IMR-90 (cell line): ENCODE data around the gene GRM4. TPM values are rescaled to one million over a fixed set of nuclear protein-coding genes. Genes with fewer than 3 reads are reported as not detected.

Experiments used
- ATAC-seq: fragments of 200-7000 bp; cut with Tn5 transposase; 2 replicates; pipeline ENCODE4 v1.9.1; 2020; ENCODE audit warnings: low read depth, mild to moderate bottlenecking, moderate library complexity
- BruUV-seq: library from RNA; stranded (reverse); fragments of 400-500 nt; replicated peaks from 2 replicates; lab custom pipeline; 2021; lab: Mats Ljungman, UMichigan
- CTCF ChIA-PET: fragments of 300-600 bp; formaldehyde crosslinking; extraction: SDS; loops from one replicate; lab custom pipeline; 2021; ENCODE audit warnings: antibody characterized with exemption; lab: Yijun Ruan, JAX
- POLR2A ChIA-PET: fragments of 300-600 bp; sonication (Branson Sonifier 250); formaldehyde crosslinking; loops from one replicate; lab custom pipeline; 2022; ENCODE audit warnings: antibody characterized with exemption; ENCODE audit not compliant: unreplicated experiment; lab: Charles Lee
- DNase-seq: peaks from one replicate; pipeline ENCODE4 v3.0.0; 2013
- H2AFZ ChIP-seq: replicated peaks from 2 replicates; pipeline ENCODE3; 2013; ENCODE audit warnings: low read length, mild to moderate bottlenecking; ENCODE audit not compliant: poor library complexity
- H2AK5ac ChIP-seq: 2 replicates; pipeline ENCODE4 v1.6.1; 2013; ENCODE audit warnings: low read depth, low read length, inconsistent platforms
- H2AK9ac ChIP-seq: replicated peaks from 2 replicates; pipeline ENCODE3; 2013; ENCODE audit warnings: mild to moderate bottlenecking, low read depth, low read length, moderate library complexity; ENCODE audit not compliant: poor library complexity
- H2BK120ac ChIP-seq: 2 replicates; pipeline ENCODE4 v1.6.1; 2013; ENCODE audit warnings: low read depth, low read length, inconsistent platforms
- H2BK15ac ChIP-seq: 3 replicates; pipeline ENCODE4 v1.6.1; 2013; ENCODE audit warnings: low read depth, low read length, inconsistent platforms
- H2BK20ac ChIP-seq: 2 replicates; pipeline ENCODE4 v1.6.1; 2013; ENCODE audit warnings: low read depth, mild to moderate bottlenecking, inconsistent platforms, low read length, moderate library complexity
- H2BK5ac ChIP-seq: 2 replicates; pipeline ENCODE4 v1.6.1; 2013; ENCODE audit warnings: mild to moderate bottlenecking, low read depth, low read length, inconsistent platforms; ENCODE audit not compliant: poor library complexity, severe bottlenecking
- H3K14ac ChIP-seq: replicated peaks from 2 replicates; pipeline ENCODE4 v1.6.1; 2013; ENCODE audit warnings: low read depth, low read length, inconsistent platforms
- H3K18ac ChIP-seq: 2 replicates; pipeline ENCODE4 v1.6.1; 2013; ENCODE audit warnings: low read depth, low read length, control low read depth
- H3K23ac ChIP-seq: 2 replicates; pipeline ENCODE4 v1.6.1; 2013; ENCODE audit warnings: low read depth, low read length, inconsistent platforms
- H3K27ac ChIP-seq: 2 replicates; pipeline ENCODE4 v1.5.1; 2013; ENCODE audit warnings: mild to moderate bottlenecking, control low read depth, low read length; ENCODE audit not compliant: insufficient read depth
- H3K27me3 ChIP-seq: 2 replicates; pipeline ENCODE4 v1.6.1; 2013; ENCODE audit warnings: low read length; ENCODE audit not compliant: control insufficient read depth, insufficient read depth
- H3K36me3 ChIP-seq: 2 replicates; pipeline ENCODE4 v1.6.1; 2013; ENCODE audit warnings: low read length, mixed read lengths; ENCODE audit not compliant: control insufficient read depth, insufficient read depth
- H3K4ac ChIP-seq: 2 replicates; pipeline ENCODE4 v1.6.1; 2013; ENCODE audit warnings: low read depth, low read length, inconsistent platforms
- H3K4me1 ChIP-seq: 2 replicates; pipeline ENCODE4 v1.6.1; 2013; ENCODE audit warnings: low read length, mixed read lengths; ENCODE audit not compliant: control insufficient read depth, insufficient read depth
- H3K4me2 ChIP-seq: 2 replicates; pipeline ENCODE4 v1.6.1; 2013; ENCODE audit warnings: low read depth, mild to moderate bottlenecking, control low read depth, low read length, moderate library complexity
- H3K4me3 ChIP-seq: 2 replicates; pipeline ENCODE4 v1.5.1; 2013; ENCODE audit warnings: low read depth, mild to moderate bottlenecking, control low read depth, low read length, moderate library complexity; ENCODE audit not compliant: insufficient read depth
- H3K56ac ChIP-seq: 2 replicates; pipeline ENCODE4 v1.6.1; 2013; ENCODE audit warnings: low read length, inconsistent platforms; ENCODE audit not compliant: insufficient read depth; ENCODE audit errors: extremely low read depth
- H3K79me1 ChIP-seq, 2 experiments: 2 replicates each; pipeline ENCODE4 v1.6.1; 2013; ENCODE audit warnings: low read length in 2 of 2, inconsistent platforms in 1 of 2, low read depth in 1 of 2
- H3K9ac ChIP-seq: 2 replicates; pipeline ENCODE4 v1.6.1; 2013; ENCODE audit warnings: low read depth, low read length, control low read depth
- H3K9me1 ChIP-seq: 2 replicates; pipeline ENCODE4 v1.6.1; 2013; ENCODE audit warnings: low read length, inconsistent platforms; ENCODE audit not compliant: insufficient read depth
- H3K9me3 ChIP-seq: 2 replicates; pipeline ENCODE4 v1.6.1; 2013; ENCODE audit warnings: low read length; ENCODE audit not compliant: control insufficient read depth, insufficient read depth
- H4K20me1 ChIP-seq: 2 replicates; pipeline ENCODE4 v1.6.1; 2013; ENCODE audit warnings: low read length, inconsistent platforms; ENCODE audit not compliant: insufficient read depth
- H4K5ac ChIP-seq: 2 replicates; pipeline ENCODE4 v1.6.1; 2013; ENCODE audit warnings: mild to moderate bottlenecking, low read depth, low read length, control low read depth
- H4K8ac ChIP-seq, 2 experiments: 2 replicates each; pipeline ENCODE4 v1.6.1; 2013; ENCODE audit warnings: low read depth in 2 of 2, low read length in 2 of 2, control low read depth in 1 of 2, inconsistent platforms in 1 of 2
- H4K91ac ChIP-seq: 2 replicates; pipeline ENCODE4 v1.6.1; 2013; ENCODE audit warnings: low read depth, low read length, inconsistent platforms; ENCODE audit not compliant: insufficient read depth
- BHLHE40 ChIP-seq: fragments of 150-350 bp; IDR thresholded peaks from 2 replicates; pipeline ENCODE4 v1.6.1; 2016; ENCODE audit warnings: mild to moderate bottlenecking, low read depth, low read length
- CTCF ChIP-seq: conservative IDR thresholded peaks from 2 replicates; pipeline ENCODE4 v1.5.1; 2012; ENCODE audit warnings: mild to moderate bottlenecking, low read depth, low read length, improper control_type of control experiment
- ELK1 ChIP-seq: fragments of 150-350 bp; IDR thresholded peaks from 2 replicates; pipeline ENCODE4 v1.6.1; 2016; ENCODE audit warnings: low read depth, mild to moderate bottlenecking, low read length, moderate library complexity, borderline replicate concordance
- FOS ChIP-seq: fragments of 150-350 bp; IDR thresholded peaks from 2 replicates; pipeline ENCODE4 v1.6.1; 2016; ENCODE audit warnings: low read depth, low read length
- NFE2L2 ChIP-seq: fragments of 150-350 bp; IDR thresholded peaks from 2 replicates; pipeline ENCODE4 v1.6.1; 2016; ENCODE audit warnings: low read depth, mild to moderate bottlenecking, low read length
- POLR2A ChIP-seq: IDR thresholded peaks from 2 replicates; pipeline ENCODE4 v1.6.1; 2012; ENCODE audit warnings: mild to moderate bottlenecking, low read depth, low read length
- RAD21 ChIP-seq: IDR thresholded peaks from 2 replicates; pipeline ENCODE4 v1.6.1; 2012; ENCODE audit warnings: low read length, improper control_type of control experiment
- RCOR1 ChIP-seq: IDR thresholded peaks from 2 replicates; pipeline ENCODE4 v1.6.1; 2012; ENCODE audit warnings: mild to moderate bottlenecking, low read length, improper control_type of control experiment; ENCODE audit not compliant: insufficient replicate concordance
- SMC3 ChIP-seq: fragments of 150-350 bp; IDR thresholded peaks from 2 replicates; pipeline ENCODE4 v1.6.1; 2016; ENCODE audit warnings: low read depth, mild to moderate bottlenecking, antibody characterized with exemption, low read length, moderate library complexity
- USF2 ChIP-seq: fragments of 150-350 bp; IDR thresholded peaks from 2 replicates; pipeline ENCODE4 v1.6.1; 2017; ENCODE audit warnings: mild to moderate bottlenecking, antibody characterized with exemption, low read length, low read depth
- WGBS, 2 experiments: methylation state at CpG; one replicate each; pipeline versions ENCODE4 v1.1.5 to v1.1.7; 2013; ENCODE audit warnings: missing lambda C conversion rate in 2 of 2; ENCODE audit not compliant: insufficient read length in 1 of 2; ENCODE audit errors: extremely low coverage in 2 of 2; 5-methylcytosine and 5-hydroxymethylcytosine counted together
- dilution Hi-C: fragments of 300-500 bp; cut with HindIII; formaldehyde crosslinking; loops from one replicate; pipeline ENCODE4 v1.14.3; 2018; ENCODE audit warnings: low sequenced_read_pairs; ENCODE audit not compliant: unreplicated experiment
- in situ Hi-C: fragments of 300-500 bp; cut with MboI; formaldehyde crosslinking; loops from 3 replicates; pipeline ENCODE4 v1.14.3; 2019; ENCODE audit warnings: low sequenced_read_pairs, inconsistent platforms, mixed read lengths
- intact Hi-C: fragments of 100-400 bp; cut with micrococcal nuclease; formaldehyde crosslinking; loops from 2 replicates; pipeline ENCODE4 v1.10.0; 2022
- polyA plus RNA-seq, 3 experiments: library from polyadenylated mRNA; depleted of rRNA; stranded (reverse); fragments of >200 nt; gene quantifications; 2 replicates each; pipeline ENCODE4 v1.2.3, GENCODE V29; 2012; ENCODE audit warnings: low replicate concordance in 1 of 3
- total RNA-seq: library from RNA; depleted of rRNA; stranded (reverse); fragments of >200 nt; gene quantifications from 2 replicates; pipeline ENCODE4 v1.2.3, GENCODE V29; 2012

Gene GRM4
- total and polyA plus RNA-seq, 2 of the 4 experiments (the other 2 are of a cell fraction) = 0.02 TPM; not detected in 1

- no peak overlapping the region for H3K4me3 ChIP-seq
- H4K8ac ChIP-seq = no peak overlapping the region
- ChIA-PET CTCF (interaction anchor here (0.6 kb wide), 1 partner anchor 27 kb away, joined by 3 read pairs; no protein-coding TSS in a partner anchor), POLR2A (interaction anchor here (0.7 kb wide), 1 partner anchor 401 kb away, joined by 3 read pairs; the partner anchor contains the start of gene UQCC2)
- intact Hi-C loops (no loop called here), in situ Hi-C loops (no loop called here), dilution Hi-C loops (no loop called here)
- ATAC-seq = no peak
- H3K27ac ChIP-seq = no peak overlapping the region
- no peak overlapping the region for H3K4me2 ChIP-seq
- no peak overlapping the region for H3K9ac ChIP-seq
- no peaks in the 10 kb centered on the region for H3K9me1 ChIP-seq
- no peak overlapping the region for H2AK5ac ChIP-seq
- no peak overlapping the region for H2BK5ac ChIP-seq
- H2BK120ac ChIP-seq = no peak overlapping the region
- BruUV-seq = no TSS peak
- no peaks in the 10 kb centered on the region for H3K4me1 ChIP-seq
- no peak overlapping the region for H2AFZ ChIP-seq
- no peaks in the 10 kb centered on the region for H3K36me3 ChIP-seq
- H4K20me1 ChIP-seq = no peaks in the 10 kb centered on the region; the same call in 1 of the 2 replicates
- no peak overlapping the region for H3K18ac ChIP-seq
- no peak overlapping the region for H2BK15ac ChIP-seq
- no peaks in the 10 kb centered on the region for H3K79me1 ChIP-seq
- H4K91ac ChIP-seq = no peak overlapping the region
- no peak overlapping the region for H2BK20ac ChIP-seq
- peaks cover 27% of the 10 kb centered on the region for H3K27me3 ChIP-seq
- no peak overlapping the region for H3K14ac ChIP-seq
- H3K9me3 ChIP-seq = no peaks in the 10 kb centered on the region
- no peak overlapping the region for H2AK9ac ChIP-seq
- no peak overlapping the region for H3K56ac ChIP-seq
- TF ChIP-seq RCOR1 = no peak
- TF ChIP-seq ELK1 = no peak
- no peak for TF ChIP-seq RAD21
- TF ChIP-seq CTCF = no peak
- no peak for TF ChIP-seq BHLHE40
- no peak for TF ChIP-seq SMC3
- TF ChIP-seq NFE2L2 = no peak
- no peak for TF ChIP-seq POLR2A
- no peak for TF ChIP-seq USF2
- no peak for TF ChIP-seq FOS
- no peak overlapping the region for H3K4ac ChIP-seq
- no peak overlapping the region for H3K23ac ChIP-seq
- no peak overlapping the region for H4K5ac ChIP-seq
- 28% methylated on average over 3 of the region's 5 CpGs; no CpG with 5 or more reads in 1 of the 2 experiments for WGBS, 2 experiments
- no peak for DNase-seq
Observed at GRCh38 chr6:34112126-34112525, 33.8 kb downstream of the GRM4 start.
